SKM-1 treated with dmso at 0.1 percent for 144 hours (cell line): ENCODE results near the gene CCDC127.

Experiments
- DNase-seq: peaks from one replicate; lab custom pipeline; 2025; ENCODE audit not compliant: unreplicated experiment; lab: John Stamatoyannopoulos, UW

The CCDC127 gene

DNA sequence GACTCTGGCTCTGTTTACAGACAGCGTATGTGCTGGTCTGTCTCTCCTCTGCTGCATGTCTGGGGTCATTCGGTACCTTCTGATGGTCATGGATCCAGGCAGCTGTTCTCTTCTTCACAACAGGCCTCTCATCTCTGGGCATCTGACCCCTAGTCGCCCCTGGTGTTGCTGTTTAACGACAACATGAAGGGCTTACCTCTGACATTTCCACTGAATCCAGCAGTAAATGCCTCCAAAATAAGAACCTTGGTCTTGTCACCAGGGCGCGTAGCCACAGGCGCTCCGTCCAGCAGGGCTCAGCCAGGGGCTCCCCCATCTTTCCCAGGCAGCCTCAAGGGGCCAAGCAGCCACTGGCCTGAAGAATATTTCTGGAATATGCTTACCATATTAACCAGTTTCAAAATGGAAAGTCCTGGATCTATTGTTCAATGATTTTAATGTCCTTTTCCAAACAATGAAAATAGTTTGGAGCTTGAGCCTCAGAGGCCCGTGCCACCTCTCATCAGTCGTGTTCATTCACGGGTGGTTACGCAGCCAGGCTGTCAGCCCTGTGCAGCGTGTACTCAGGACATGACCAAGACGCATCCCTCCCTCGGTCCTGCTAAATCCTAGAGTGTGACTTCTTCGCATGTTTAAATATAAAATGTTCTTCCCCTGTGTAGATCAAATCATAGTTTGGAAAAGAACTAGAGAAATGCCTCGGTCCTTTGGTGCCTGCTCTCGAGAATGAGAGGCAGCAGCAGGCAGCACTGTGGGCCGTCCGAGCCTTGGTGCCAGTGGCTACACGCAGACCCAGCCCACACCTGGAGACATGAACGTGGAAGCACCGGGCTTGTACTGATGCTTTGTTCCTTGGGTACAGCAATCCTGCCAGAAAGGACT, 56.8 kb downstream of the CCDC127 start:
- DNase-seq: no peak

DNA sequence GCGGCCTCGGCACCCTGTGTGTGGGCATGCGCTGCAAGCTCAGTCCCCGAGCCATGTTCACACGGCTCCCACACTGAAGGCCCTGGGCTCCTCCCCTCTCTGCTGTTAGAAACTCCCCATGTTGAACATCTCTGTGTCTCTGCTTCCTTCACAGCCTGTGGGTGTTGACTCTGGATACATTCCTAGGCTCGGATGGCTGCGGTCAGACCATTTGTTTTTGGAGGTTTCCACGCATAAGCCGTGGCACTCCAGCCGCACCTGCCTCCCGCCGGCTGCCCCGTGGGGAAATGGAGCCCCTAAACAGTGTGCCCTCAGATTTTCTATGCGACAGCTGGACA, 57.8 kb downstream of the CCDC127 start:
- no peak for DNase-seq

GRCh38 chr5:159448-160172, 58.3 kb downstream of the CCDC127 start:
- DNase-seq: no peak

GRCh38 chr5:158807-159447, 59.0 kb downstream of the CCDC127 start:
- DNase-seq: no peak

GRCh38 chr5:157801-158200, 60.2 kb downstream of the CCDC127 start:
- DNase-seq: no peak

- DNase-seq: no peak
Measured at GRCh38 chr5:157126-157715, 60.7 kb downstream of the CCDC127 start.

DNA sequence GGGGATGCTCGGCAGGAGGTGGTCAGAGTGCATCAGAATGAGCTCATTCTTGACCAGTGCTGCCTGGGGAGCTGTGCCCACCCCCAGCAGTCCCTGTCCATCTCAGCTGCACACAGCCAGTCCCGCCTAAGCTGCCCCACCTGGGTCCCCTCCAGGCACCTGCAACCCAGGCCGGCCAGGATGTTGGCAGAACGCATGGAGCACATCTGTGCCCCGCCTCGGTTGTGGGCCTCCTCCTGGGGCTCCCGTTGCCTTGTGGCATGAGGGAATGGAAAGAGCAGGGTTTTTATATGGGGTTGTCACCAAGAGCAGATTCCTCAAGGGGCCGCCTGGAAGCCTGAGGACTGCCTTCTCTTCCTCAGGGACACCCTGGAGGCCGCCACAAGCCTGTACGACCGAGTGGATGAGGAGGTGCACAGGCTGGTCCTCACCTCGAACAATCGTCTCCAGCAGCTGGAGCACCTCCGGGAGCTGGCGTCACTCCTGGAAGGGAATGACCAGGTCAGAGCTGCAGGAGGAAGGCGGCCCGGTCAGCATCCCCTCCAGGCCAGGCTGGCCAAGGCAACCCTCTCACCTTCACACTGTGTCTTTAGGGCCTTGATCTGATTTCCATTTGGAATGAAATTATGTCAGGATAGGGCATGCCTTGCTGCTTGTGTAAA, 61.4 kb downstream of the CCDC127 start:
- DNase-seq: no peak

DNA sequence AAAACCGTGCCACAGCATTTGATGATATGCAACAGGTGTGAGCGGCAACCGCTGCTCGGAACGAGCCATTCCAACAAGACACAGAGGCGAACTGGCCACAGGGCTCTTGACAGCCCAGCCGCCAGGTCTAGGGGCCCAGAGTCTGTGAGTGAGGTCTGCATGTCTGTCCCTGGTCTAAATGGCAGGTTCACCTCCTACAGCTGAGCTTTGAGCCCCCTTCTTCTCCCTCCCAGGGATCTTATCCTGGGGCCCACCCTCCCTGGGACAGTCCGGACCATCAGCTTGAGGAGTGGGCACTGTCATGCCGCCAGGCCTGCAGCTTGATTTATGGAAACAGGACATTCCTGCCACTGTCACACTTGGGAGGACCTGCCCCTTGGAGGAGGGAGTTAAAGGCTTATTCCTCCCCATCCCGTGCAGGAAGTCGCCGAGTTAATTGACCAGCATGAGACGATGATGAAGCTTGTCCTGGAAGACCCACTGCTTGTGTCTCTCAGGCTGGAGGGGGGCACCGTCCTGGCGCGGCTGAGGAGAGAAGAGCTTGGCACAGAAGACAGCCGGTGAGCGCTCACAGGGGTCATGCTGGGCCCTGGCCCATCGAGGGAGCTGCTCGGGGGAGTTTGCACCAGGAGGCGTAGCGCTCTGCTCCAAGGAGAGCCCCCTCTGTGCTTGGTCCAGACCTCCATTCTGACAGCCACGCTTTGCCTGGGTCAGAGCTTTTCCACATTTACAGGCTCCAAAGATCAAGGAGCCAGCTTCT, 62.1 kb downstream of the CCDC127 start:
- DNase-seq: no peak

GRCh38 chr5:154826-155225, 63.1 kb downstream of the CCDC127 start:
- no peak for DNase-seq

DNA sequence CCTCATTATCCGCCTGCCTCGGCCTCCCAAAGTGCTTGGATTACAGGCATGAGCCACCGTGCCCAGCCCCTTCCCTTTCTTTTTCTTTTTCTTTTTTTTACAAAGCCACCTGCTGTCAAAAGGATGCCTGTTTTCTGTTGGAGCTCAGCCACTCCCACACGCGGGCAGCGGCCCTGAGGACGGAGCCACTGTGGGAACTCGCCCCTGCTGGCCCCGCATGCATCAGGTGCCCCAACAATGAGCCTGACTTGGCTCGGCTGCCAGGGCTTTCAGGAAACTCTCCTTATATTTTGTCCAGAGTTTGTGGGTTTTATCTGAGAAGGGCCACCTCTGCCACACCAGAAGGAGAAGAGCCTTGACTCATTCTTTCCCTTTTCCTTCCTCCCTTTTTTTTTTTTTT, 63.7 kb downstream of the CCDC127 start:
- DNase-seq: no peak

GRCh38 chr5:153256-153655, 64.7 kb downstream of the CCDC127 start:
- no peak for DNase-seq

DNA sequence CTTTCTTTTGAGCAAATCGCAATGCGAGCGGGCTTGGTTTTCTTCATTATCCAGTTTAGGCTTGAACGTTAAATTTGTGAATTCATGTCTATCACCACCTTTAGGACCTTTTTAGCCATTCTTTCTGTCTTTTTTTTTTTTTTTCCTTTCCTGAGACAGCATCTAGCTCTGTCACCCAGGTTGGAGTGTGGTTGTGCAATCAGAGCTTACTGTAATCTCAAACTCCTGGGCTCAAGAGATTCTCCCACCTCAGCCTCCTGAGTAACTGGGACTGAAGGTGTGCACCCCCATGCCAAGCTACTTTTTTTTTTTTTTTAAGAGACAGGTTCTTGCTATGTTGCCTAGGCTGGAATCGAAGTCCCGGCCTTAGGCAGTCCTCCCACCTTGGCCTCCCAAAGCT, 65.9 kb downstream of the CCDC127 start:
- DNase-seq: no peak

DNA sequence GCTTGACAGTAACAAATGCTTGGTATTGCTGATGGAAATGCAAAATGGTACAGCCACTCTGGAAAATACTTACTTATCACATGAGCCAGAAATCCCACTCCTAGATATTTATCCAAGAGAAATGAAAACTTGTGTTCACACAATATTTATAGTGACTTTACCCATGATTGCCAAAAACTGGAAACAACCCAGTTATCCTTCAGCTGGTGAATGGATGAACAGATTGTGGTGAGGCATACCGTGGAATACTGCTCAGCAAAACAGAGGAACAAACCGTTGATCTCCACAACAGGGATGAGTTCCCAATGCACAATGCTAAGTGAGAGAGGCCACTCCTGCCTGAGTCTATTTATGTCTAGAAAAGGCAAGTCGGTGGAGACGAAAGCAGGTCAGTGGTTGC, 67.2 kb downstream of the CCDC127 start:
- DNase-seq: no peak

- no peak for DNase-seq
Measured at GRCh38 chr5:149745-150485, 68.0 kb downstream of the CCDC127 start.

- no peak for DNase-seq
Measured at GRCh38 chr5:147751-148150, 70.2 kb downstream of the CCDC127 start.
